Measurements from ENCODE around the gene SLC41A3. TPM values are rescaled to one million over a fixed set of nuclear protein-coding genes. Genes with fewer than 3 reads are reported as not detected.

Gene SLC41A3
- total RNA-seq, 2 experiments from 2014 or later = 23.1 to 26.6 TPM

- Mint-ChIP-seq H3K4me3 (no peak overlapping the region), H3K36me3 (ENCODE audit: low read depth) (no peaks in the 10 kb centered on the region), H3K27me3 (no peaks in the 10 kb centered on the region), H3K9me3 (ENCODE audit: low read depth) (no peaks in the 10 kb centered on the region), H3K27ac (no peak overlapping the region), H3K4me1 (no peaks in the 10 kb centered on the region)
- ChIA-PET POLR2A (no interaction called here), CTCF (no interaction called here)
- no peak for ATAC-seq
- no peak for DNase-seq
- intact Hi-C loops (cut with DNase I, micrococcal nuclease) = no loop called here
Measured at GRCh38 chr3:126117786-126118185, 33.9 kb upstream of the SLC41A3 start.

- POLR2A ChIA-PET = no interaction called here
- ATAC-seq (no peak), DNase-seq (no peak)
- no peak overlapping the region for H3K27ac Mint-ChIP-seq
- intact Hi-C loops (cut with DNase I, micrococcal nuclease) = no loop called here
- no peak overlapping the region for H3K4me3 Mint-ChIP-seq
- no peaks in the 10 kb centered on the region for H3K4me1 Mint-ChIP-seq
- CTCF ChIA-PET = interaction anchor here (0.7 to 1.2 kb wide), 2 partner anchors 15 to 1430 kb away, joined by 3 to 5 read pairs; no protein-coding TSS in a partner anchor
- no peaks in the 10 kb centered on the region for H3K27me3 Mint-ChIP-seq
- H3K36me3 Mint-ChIP-seq (ENCODE audit: low read depth) = no peaks in the 10 kb centered on the region
- no peaks in the 10 kb centered on the region for H3K9me3 Mint-ChIP-seq (ENCODE audit: low read depth)
Measured at GRCh38 chr3:126117212-126117611, 33.3 kb upstream of the SLC41A3 start.

- Mint-ChIP-seq H3K4me3 (no peak overlapping the region), H3K27ac (no peak overlapping the region), H3K9me3 (ENCODE audit: low read depth) (no peaks in the 10 kb centered on the region), H3K27me3 (no peaks in the 10 kb centered on the region), H3K36me3 (ENCODE audit: low read depth) (no peaks in the 10 kb centered on the region), H3K4me1 (no peaks in the 10 kb centered on the region)
- CTCF ChIA-PET = interaction anchor here (0.7 to 1.2 kb wide), 3 partner anchors 16 to 1431 kb away, joined by 3 to 5 read pairs (median 3); no protein-coding TSS in a partner anchor
- DNase-seq (no peak), ATAC-seq (no peak)
- POLR2A ChIA-PET = no interaction called here
- intact Hi-C loops (cut with DNase I, micrococcal nuclease) = no loop called here
Measured at GRCh38 chr3:126116526-126116925, 32.6 kb upstream of the SLC41A3 start.

GRCh38 chr3:126114443-126115386, 30.8 kb upstream of the SLC41A3 start:
- H3K27me3 Mint-ChIP-seq = no peaks in the 10 kb centered on the region
- DNase-seq (no peak), ATAC-seq (no peak)
- no peak overlapping the region for H3K4me3 Mint-ChIP-seq
- no peaks in the 10 kb centered on the region for H3K9me3 Mint-ChIP-seq (ENCODE audit: low read depth)
- intact Hi-C loops (cut with DNase I, micrococcal nuclease) = no loop called here
- no peaks in the 10 kb centered on the region for H3K4me1 Mint-ChIP-seq
- POLR2A ChIA-PET = no interaction called here
- CTCF ChIA-PET = interaction anchor here (0.6 to 0.7 kb wide), 2 partner anchors 17 to 48 kb away, joined by 3 read pairs; no protein-coding TSS in a partner anchor
- H3K27ac Mint-ChIP-seq = no peak overlapping the region
- no peaks in the 10 kb centered on the region for H3K36me3 Mint-ChIP-seq (ENCODE audit: low read depth)

- H3K4me1 Mint-ChIP-seq = no peaks in the 10 kb centered on the region
- H3K9me3 Mint-ChIP-seq (ENCODE audit: low read depth) = no peaks in the 10 kb centered on the region
- ChIA-PET CTCF (interaction anchor here (0.7 kb wide), 1 partner anchor 18 kb away, joined by 3 read pairs; no protein-coding TSS in a partner anchor), POLR2A (no interaction called here)
- ATAC-seq = peak; percentile 55
- intact Hi-C loops (cut with DNase I, micrococcal nuclease) = no loop called here
- no peaks in the 10 kb centered on the region for H3K36me3 Mint-ChIP-seq (ENCODE audit: low read depth)
- peak; percentile 27 for DNase-seq
- no peaks in the 10 kb centered on the region for H3K27me3 Mint-ChIP-seq
- no peak overlapping the region for H3K4me3 Mint-ChIP-seq
- H3K27ac Mint-ChIP-seq = no peak overlapping the region
Measured at GRCh38 chr3:126113733-126114442, 30.0 kb upstream of the SLC41A3 start.

- no peaks in the 10 kb centered on the region for H3K27me3 Mint-ChIP-seq
- H3K27ac Mint-ChIP-seq = no peak overlapping the region
- no peaks in the 10 kb centered on the region for H3K9me3 Mint-ChIP-seq (ENCODE audit: low read depth)
- DNase-seq = no peak
- CTCF ChIA-PET = no interaction called here
- H3K36me3 Mint-ChIP-seq (ENCODE audit: low read depth) = no peaks in the 10 kb centered on the region
- intact Hi-C loops (cut with DNase I, micrococcal nuclease) = no loop called here
- POLR2A ChIA-PET = interaction anchor here (0.5 kb wide), 1 partner anchor 1177 kb away, joined by 3 read pairs; no protein-coding TSS in a partner anchor
- H3K4me1 Mint-ChIP-seq = no peaks in the 10 kb centered on the region
- no peak overlapping the region for H3K4me3 Mint-ChIP-seq
- no peak for ATAC-seq
Measured at GRCh38 chr3:126113238-126113555, 29.3 kb upstream of the SLC41A3 start.

- ATAC-seq (no peak), DNase-seq (no peak)
- no peak overlapping the region for H3K27ac Mint-ChIP-seq
- no peaks in the 10 kb centered on the region for H3K9me3 Mint-ChIP-seq (ENCODE audit: low read depth)
- no peak overlapping the region for H3K4me3 Mint-ChIP-seq
- intact Hi-C loops (cut with DNase I, micrococcal nuclease) = no loop called here
- no peaks in the 10 kb centered on the region for H3K4me1 Mint-ChIP-seq
- CTCF ChIA-PET = no interaction called here
- H3K27me3 Mint-ChIP-seq = no peaks in the 10 kb centered on the region
- H3K36me3 Mint-ChIP-seq (ENCODE audit: low read depth) = no peaks in the 10 kb centered on the region
- POLR2A ChIA-PET = interaction anchor here (0.5 kb wide), 1 partner anchor 1176 kb away, joined by 3 read pairs; no protein-coding TSS in a partner anchor
Measured at GRCh38 chr3:126112531-126113237, 28.8 kb upstream of the SLC41A3 start.

- ATAC-seq (no peak), DNase-seq (no peak)
- H3K4me3 Mint-ChIP-seq = no peak overlapping the region
- intact Hi-C loops (cut with DNase I, micrococcal nuclease) = no loop called here
- no peak overlapping the region for H3K27ac Mint-ChIP-seq
- ChIA-PET CTCF (interaction anchor here (0.9 kb wide), 1 partner anchor 9 kb away, joined by 3 read pairs; no protein-coding TSS in a partner anchor), POLR2A (no interaction called here)
- no peaks in the 10 kb centered on the region for H3K9me3 Mint-ChIP-seq (ENCODE audit: low read depth)
- H3K4me1 Mint-ChIP-seq = no peaks in the 10 kb centered on the region
- H3K27me3 Mint-ChIP-seq = no peaks in the 10 kb centered on the region
- no peaks in the 10 kb centered on the region for H3K36me3 Mint-ChIP-seq (ENCODE audit: low read depth)
Measured at GRCh38 chr3:126111566-126112475, 27.9 kb upstream of the SLC41A3 start.

GRCh38 chr3:126111126-126111551, 27.2 kb upstream of the SLC41A3 start:
- DNase-seq = no peak
- CTCF ChIA-PET = interaction anchor here (0.8 to 0.9 kb wide), 2 partner anchors 8 to 231 kb away, joined by 3 read pairs; no protein-coding TSS in a partner anchor

GRCh38 chr3:126110431-126111125, 26.7 kb upstream of the SLC41A3 start:
- Mint-ChIP-seq H3K4me1 (no peaks in the 10 kb centered on the region), H3K9me3 (ENCODE audit: low read depth) (no peaks in the 10 kb centered on the region), H3K27ac (no peak overlapping the region), H3K36me3 (ENCODE audit: low read depth) (no peaks in the 10 kb centered on the region), H3K4me3 (no peak overlapping the region), H3K27me3 (no peaks in the 10 kb centered on the region)
- DNase-seq = no peak
- no peak for ATAC-seq
- CTCF ChIA-PET = interaction anchor here (0.8 to 0.9 kb wide), 2 partner anchors 7 to 232 kb away, joined by 3 read pairs; no protein-coding TSS in a partner anchor
- POLR2A ChIA-PET = no interaction called here
- intact Hi-C loops (cut with DNase I, micrococcal nuclease) = no loop called here

More at GRCh38 chr3:126111126-126111551, 27.2 kb upstream of the SLC41A3 start:
- Mint-ChIP-seq H3K4me3 (no peak overlapping the region), H3K4me1 (no peaks in the 10 kb centered on the region), H3K27me3 (no peaks in the 10 kb centered on the region), H3K27ac (no peak overlapping the region), H3K36me3 (ENCODE audit: low read depth) (no peaks in the 10 kb centered on the region), H3K9me3 (ENCODE audit: low read depth) (no peaks in the 10 kb centered on the region)
- intact Hi-C loops (cut with DNase I, micrococcal nuclease) = no loop called here
- ATAC-seq = no peak
- POLR2A ChIA-PET = no interaction called here

Data from activated CD4-positive, alpha-beta T cell treated with anti-CD3 and anti-CD28 coated beads for 36 hours (primary cell).